NCI-H2171 treated with DMSO at 0.1 percent for 48 hours (cell line): ENCODE data around the gene LTBP3.
A peak's percentile ranks its signal among the peaks of the same experiment; 100 is the strongest.
"Not testable (repeated sequence)": the region's sequence is repeated elsewhere in the genome, so short reads cannot be mapped to it uniquely, and the experiment has no call there.

Source experiments
- DNase-seq: peaks from one replicate; lab custom pipeline; 2025; lab: John Stamatoyannopoulos, UW

Gene LTBP3

DNA sequence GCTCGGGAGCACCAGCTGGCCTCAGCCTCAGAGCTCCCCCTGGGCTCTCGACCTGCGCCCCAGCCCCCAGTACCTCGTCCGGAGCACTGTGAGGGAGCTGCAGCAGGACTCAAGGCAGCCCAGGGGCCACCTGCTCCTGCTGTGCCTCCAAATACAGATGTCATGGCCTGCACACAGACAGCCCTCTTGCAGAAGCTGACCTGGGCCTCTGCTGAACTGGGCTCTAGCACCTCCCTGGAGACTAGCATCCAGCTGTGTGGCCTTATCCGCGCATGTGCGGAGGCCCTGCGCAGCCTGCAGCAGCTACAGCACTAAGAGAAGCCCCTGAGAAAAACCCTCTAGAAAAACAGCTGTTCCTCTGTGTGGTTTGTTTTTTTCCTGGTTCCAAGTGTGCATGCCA is 13.3 kb upstream of the LTBP3 start:
- DNase-seq: no peak

DNA sequence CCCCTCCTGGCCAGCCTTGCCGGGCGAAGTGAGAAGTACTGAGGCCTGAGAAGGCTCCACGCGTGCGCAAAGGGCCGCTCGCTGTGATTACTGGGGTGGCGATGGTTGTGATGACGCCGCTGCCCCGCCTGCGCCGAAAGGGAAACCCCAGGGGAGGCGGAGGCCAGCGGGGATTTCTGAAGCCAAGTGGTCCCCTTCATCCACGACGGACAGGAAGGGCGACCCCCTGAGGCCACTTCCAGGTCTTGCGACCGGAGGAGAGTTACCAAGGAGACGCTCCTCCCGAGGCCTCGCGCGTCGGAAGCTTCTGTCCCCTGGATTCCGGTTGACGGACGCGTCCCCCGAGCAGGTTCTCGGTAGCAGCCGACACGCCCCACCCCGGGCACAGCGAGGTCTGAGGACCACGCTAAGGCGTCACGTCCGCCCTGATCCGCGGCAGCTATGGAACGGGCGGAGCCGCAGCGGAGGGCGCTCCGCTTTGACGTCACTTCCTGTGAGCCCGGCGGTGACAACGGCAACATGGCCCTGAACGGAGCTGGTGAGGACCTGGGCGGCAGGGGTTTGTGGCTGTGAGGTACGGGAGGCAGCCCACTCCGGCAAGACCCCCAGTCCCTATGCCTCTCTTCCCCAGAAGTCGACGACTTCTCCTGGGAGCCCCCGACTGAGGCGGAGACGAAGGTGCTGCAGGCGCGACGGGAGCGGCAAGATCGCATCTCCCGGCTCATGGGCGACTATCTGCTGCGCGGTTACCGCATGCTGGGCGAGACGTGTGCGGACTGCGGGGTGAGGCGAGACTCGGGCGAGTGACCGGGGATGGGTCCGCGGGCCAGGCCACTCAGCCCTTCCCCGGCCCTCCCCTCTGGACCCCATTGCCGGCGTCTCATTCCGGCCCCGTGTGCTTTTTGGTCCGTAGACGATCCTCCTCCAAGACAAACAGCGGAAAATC is 12.1 kb upstream of the LTBP3 start, which contains the start of gene ZNRD2:
ZNRD2 (plus strand) TSS at position 505 of the 946 bp plus-strand sequence; CDS start at position 520, 15 bp downstream.
- DNase-seq: peak; percentile 97

DNA sequence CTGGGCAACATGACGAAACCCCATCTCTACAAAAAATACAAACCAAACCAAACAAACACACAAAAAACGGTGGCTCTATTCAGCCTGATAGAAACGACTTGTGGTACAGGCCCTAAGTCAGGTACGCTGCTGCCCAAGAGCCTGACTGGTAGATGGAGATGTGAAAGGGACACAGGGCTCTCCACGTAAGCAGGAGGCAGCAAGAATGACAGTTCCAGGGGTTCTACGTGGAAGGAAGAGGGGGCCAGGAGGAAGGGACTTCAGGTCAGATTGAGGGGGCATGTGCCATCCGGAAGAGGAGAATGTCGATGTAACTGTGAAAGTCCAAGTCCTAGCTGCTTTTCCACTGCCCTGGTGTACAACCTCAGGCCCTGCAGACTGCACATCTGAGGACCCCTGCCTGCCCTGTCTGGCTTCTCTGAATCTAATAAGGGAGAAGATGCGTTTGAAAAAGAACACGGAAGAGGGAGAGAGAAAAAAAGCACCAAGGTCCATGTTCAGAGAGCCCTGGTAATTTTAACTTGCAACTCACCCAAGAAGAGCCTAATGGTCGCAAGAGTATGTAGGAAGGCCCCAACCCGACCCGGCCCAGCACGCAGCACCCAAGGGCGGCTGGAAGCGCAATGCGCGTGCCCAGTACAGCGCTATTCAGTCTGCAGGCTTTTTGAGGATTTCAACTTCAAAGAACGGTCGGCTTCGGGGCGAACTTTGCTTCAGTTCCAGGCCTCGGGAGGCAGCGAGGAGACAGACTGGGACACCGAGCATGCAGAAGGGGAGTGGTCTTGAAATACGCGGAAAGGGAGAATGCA is 11.2 kb upstream of the LTBP3 start:
- no peak for DNase-seq

DNA sequence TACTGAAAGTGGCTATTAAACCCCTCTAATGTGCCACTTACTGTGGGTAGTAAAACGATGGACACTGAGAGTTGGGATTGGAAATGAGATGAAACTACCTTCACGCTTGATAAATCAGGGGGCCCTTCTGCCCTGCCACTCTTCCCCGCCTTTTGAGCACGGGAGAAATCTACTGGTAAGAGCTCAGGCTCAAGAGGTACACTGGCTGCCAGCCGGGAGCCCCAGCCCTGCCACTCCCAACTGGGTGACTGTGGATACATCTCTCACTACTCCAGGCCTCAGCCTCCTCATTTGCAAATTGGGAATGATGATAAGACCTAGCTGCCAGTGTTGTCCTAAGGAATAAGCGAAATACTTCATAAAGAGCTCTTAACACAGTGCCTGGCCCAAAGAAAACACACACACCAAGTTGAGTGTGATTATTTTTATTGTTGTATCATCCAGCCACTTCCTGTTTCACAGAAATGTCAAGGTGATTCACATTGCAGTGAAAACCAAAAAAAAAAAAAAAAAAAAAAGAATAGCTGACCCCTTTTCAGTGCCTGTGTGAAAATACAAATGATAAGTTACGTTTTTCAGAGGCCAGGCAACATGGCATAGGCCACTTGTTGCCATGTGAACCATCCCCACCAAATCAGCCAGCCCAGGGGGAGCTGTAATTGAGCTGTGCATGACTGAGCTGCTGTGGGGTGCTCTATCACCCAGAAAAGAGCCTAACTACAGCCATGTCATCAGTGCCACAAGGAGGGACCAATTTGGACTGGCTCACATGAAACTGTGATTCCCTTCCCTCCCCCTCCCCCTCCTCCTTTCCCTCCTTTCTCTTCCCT is 7.7 kb upstream of the LTBP3 start:
- DNase-seq: no peak

DNA sequence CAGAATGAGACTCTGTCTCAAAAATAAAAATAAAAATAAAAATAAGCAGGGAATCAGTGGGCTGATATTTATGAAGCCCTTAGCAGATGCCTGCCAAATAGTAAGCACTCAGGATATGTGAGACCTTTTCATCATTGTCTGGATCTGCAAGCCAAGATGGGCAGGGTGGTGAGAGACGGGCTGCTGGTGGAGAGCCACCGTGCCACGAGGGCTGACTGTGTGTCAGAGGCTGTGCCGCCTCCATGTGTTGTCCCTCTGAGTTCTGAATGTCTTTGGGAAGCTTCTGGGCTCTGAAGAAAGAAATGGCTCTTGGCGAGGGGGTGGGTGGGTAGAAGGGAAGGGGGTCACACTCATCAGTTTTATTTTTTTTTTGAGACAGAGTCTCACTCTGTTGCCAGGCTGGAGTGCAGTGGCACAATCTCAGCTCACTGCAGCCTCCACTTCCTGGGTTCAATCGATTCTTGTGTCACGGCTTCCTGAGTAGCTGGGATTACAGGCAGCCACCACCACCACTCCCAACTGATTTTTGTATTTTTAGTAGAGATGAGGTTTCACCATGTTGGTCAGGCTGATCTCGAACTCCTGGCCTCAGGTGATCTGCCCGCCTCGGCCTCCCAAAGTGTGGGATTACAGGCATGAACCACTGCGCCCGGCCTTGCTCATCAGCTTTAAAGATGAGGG is 6.9 kb upstream of the LTBP3 start:
- DNase-seq: not testable (repeated sequence)

DNA sequence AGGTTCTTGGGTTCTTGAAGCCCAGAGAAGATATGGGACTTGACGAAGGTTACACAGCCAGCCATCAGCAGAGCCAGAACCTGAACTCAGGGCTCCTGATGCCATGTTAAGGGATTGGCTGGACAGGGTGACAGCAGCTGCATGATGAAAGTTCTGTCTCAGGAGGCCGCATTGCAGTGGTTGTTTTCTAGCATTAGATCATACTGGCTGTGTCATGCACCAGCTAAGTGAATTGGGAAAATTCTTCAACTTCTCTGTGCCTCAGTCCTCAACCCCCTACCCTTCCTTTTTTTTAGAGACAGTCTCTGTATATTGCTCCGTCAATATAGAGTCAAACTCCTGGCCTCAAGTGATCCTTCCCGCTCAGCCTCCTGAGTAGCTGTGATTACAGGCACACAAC is 5.4 kb upstream of the LTBP3 start:
- no peak for DNase-seq

DNA sequence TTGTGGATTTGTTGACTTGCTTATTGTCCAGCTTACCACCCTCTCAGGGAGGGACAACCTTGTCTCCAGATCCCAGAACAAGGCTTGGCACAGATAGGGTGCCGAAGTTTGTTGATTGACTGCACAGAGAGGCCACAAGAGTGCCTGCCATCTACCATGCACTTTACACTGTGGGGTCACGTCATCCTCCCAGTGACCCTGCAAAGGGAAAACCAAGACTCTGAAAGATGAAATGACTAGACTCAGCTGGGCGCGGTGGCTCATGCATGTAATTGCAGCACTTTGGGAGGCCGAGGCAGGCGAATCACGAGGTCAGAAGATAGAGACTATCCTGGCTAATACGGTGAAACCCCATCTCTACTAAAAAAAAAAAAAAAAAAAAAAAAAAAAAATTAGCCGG is 4.6 kb upstream of the LTBP3 start:
- DNase-seq: no peak

DNA sequence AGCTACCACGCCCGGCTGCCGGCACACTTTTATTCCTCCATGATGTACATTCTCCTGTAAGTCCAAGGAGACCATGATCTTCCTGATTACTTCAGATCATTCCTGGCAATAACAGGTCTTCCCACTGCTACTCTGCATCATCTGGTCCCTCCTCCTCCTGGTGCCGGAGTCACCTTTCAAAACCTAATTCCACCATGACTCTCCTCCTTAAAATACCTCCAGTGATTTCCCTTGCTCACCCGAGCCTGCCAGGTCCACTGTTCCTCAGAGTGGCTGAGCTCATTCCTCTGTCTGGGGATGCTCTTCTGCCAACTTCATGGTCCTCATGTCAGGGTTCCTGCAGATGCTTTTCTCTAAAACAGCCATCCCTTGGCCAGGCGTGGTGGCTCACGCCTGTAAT is 3.9 kb upstream of the LTBP3 start:
- no peak for DNase-seq

DNA sequence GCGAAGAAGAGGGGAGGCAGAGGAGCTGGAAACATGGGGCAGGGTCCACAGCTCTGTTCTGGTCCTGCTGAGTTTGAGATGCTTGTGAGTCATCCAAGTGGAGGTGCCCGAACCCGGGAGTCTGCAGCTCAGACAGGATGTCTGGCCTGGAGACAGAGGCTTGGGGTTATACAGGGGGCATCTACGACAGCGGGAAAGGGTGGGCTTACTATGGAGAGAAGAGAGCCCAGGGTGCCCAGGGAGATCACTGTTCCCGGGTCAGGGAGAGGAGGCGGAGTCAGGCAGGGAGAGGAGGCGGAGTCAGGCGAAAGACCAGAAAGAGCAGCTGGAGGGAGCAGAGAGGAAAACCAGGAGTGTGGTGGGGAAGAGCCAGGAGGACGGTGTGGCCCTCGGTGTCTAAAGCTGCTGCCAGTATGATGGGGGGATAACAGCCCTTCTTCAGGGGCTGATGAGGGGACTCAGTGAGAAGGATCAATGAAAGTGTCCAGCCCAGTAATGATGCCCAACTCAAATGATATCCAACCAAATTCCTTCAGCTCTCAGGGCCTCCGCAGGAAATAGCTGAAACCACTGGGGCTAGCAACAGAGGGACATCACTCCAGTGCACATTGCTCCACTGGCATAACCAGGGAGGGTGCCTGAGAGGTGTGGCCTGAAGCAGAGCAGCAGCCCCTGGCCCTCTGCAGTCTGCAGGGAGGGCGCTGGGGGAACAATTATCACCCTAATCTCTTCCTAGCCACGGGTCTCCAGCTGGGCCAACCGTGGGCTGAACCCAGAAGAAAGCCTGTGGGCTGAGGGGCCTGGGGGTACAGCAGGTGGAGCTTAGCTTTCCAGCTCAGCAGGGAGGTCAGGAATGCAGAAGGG is 2.6 kb upstream of the LTBP3 start:
- DNase-seq: peak; percentile 56

DNA sequence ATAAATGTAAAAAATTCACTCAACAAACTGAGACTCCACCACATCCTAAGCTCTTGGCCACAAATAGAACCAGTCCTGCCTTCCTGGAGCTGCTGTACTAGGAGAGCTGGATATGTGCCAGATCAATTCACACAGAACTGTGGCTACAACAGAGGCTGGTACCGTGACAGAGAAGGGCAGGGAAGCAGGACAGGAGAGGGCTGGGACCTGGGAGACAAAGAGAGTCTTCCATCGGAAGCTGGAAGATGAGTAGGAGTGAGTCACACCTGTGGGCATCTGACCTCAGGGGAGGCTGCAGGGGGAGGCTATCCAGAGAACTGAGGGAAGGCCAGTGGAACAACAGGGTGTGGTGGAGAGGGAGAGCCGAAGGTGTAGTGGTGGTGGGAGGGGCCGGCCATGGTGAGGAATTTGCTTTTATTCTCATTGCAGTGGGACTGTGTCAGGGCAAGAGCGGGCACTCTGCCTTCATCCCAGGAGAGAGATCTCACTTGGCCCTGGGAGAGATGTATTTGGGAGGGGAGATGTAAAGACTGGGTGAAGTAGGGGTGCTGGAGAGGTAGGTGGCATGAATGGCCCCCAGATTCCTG is 1.9 kb upstream of the LTBP3 start:
- DNase-seq: peak; percentile 44

DNA sequence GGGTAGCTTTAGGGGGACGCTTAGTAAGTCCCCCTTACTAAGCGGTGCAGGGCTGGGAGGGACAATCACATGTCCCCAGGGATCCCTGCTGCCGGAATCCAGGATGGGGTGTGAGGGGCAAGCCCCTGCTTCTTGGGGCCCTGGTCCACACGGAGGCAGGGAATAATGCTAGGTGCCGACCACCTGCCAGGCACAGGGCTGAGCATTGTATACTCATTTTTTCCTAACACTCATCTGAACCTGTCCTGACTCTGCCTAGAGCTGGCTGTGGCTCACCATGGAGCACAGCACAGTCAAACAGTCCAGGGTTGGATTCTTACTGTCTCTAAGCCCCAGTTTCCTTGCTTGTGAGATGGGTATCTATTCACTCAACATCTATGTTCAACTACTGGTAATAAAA is 1.4 kb upstream of the LTBP3 start:
- DNase-seq: peak; percentile 44

DNA sequence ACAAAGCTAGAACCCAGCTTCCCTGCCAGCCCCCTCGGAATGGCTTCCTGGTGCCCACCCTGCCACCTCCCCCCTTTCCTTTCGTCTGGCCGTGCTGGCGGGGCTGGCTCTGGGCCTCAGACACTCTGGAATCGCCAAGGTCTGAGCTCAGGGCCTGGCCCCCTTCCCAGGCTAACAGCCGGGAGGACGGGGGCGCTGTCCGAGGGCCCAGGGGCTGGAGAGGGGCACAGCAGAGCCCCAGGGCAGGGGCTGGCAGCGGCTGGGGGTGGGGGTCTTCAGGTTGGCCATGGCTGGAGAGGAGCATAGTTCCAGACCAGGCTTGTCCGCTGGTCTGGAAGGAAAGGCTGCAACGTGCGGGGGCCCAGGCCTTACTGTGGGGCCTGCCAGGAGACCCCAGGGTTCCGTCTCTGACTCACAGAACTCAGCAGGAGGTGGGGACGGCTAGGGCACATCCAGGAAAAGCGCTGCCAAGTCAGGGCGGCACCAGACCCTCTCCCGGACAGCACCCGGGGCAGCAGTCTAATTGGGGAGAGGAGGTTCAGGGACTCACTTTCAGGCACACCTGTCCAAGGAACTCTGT is 861 bp upstream of the LTBP3 start:
- DNase-seq: no peak

DNA sequence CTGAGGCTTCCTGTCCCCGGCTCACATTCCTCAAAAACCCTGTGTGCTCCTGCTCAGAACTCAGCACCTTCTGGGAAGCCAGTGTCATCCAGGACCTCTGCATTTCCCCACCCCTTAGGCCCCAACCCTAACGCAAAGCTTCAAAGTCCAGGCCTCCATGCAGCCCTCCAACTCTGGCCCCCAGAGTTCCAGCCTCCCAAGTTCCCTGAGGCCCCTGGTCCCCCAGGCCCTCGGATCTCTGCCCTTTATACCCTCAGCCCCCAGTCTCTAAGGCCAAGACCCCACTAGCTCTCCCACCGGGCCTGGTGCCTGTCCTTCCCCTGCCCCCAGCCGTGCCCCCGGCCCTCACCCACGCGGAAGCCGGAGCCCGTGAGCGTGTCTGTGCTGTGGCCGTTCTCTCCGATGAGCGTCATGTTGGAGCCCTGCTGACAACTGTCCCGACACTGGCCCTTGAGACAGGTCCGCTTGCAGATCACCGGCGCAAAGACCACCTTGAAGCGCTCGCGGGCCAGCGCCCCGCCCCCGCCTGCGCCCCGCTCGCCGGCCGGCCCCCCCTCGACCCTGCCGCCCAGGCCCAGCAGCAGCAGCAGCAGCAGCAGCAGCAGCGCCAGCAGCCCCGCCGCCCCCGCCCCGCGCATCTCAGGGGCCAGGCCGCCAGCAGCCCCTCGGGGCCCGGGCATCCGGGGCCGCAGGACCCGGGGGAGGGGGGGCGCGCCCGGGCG is 718 bp downstream of the LTBP3 start:
- DNase-seq: peak; percentile 12

DNA sequence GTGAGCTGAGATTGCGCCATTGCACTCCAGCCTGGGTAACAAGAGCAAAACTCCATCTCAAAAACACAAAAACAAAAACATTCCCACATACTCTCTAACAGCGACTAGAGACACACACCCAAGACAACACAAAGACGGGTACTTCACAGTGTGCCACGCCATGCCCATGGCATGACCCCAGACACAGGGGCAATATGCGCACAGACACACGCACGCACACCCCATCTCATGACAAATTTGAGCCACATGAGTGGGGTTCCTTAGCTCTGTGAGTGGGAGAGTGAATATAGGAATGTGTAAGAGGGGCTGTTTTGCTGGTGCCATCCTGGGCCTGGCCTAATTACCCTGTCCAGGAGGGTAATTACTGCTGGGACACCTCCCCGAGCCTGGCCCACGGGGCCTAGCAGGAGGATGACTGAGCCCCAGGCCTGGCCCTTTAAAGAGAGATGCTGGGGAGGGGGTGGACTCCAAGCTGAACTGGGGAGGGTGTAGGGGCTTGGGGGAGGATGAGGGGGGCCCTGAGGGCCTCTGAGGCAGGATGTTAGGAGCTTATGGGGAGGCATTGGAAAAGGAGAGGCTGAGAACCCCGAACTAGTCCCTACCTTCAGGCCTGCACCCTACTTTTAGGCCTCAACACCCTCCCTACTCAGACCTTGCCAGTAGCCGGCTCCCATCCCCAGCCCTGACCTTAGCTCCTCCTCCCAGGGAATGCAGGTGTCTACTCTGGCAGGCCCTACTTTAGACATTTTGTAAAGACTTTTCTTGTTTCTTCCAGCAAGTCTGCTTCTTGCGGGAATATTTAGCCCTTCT is 1.5 kb downstream of the LTBP3 start:
- DNase-seq: no peak

DNA sequence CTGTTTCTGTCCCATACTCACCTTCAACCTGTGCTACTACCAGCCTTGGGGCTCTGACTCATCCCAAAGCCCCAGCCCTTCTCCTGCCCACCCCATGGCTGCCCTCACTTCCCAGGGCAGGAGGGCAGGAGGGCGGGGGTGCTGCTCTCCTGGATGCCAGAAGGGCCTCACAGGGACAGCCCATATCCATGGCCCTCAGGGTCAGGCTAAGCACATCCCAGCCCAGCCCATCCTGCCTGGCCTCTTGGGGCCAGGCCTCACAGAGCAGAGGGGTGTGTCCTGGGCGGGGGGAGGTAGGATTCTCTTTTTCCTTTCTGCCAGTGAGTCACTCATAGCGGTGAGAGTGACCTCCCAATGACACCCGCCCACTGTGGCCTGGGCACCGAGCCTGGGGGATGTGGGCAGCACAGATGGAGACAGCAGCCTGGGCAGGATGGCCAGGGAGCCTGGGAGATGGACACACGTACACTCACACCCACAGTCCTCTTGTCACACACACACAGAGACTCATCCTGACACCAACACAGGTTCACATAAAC is 2.4 kb downstream of the LTBP3 start:
- DNase-seq: no peak

DNA sequence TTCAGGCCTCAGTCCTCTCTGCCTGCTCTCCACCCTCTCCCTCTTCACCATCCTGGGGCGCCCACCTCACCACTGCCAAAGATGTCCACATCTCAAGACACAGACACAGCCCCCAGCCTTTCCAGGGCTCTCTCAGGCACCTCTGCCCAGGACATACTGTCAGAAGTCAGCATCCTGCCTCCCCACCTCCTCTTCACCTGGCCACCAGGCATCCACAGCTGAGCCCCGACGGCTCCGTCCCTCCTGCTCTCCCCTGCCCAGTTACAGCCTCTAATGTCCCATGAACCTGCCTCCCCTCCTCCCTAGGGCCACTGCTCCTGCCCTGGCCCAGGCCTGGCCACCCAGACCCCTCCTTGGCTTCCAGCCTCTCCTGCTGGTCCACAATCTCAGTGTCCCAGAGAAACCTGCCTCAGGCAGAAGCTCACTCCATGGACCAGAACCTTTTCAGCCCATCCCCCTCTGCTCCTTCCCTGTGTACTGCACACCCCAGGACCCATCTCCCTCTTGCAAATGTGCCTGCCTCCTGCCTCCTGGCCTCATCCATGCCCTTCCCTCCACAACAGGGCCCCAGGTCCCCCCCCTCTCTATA is 3.2 kb downstream of the LTBP3 start:
- no peak for DNase-seq

DNA sequence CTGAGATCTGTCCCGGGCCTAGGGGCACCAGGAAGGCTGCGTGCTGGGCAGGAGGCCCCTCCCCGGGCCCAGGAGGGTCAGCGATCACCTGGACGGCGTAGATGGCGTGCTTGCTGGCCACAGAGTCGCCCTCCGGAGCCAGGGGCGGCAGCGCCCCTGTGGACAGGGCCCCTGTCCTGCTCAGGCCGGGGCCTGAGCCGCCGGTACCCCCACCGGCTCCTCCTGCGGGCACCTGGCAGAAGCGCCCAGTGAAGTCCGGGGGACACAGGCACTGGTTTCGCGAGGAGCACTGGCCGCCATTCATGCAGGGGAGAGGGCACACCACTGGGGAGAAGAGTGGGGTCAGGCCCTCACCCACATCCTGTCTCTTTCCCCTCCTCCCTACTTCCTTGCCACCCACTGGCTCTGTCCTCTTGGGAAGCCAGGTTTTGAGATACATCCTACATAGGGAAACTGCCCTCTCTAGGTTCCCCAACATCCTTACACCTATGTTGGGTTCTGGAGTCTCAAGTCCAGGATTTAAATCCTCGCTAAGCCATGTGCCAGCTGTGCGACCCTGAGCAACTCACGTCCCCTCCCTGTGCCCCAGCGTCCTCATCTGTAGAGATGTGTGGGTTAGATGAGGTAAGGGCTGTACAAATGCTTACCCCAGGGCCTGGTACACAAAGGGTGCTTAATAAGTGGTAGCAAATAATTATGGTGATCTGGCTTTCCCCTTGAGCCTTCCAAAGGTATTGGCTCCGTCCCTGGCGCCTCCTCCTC is 3.9 kb downstream of the LTBP3 start:
- no peak for DNase-seq
